Spleen (tissue), 7 donors: Measurements from ENCODE around the gene ZNF513.

Experiments used
- CTCF ChIP-seq, 11 experiments: fragments of 200-600 bp in 7 of 11; fragments of 450-650 bp in 4 of 11; sonication (generic) in 4 of 11; IDR thresholded peaks in 8 of 11; conservative IDR thresholded peaks in 3 of 11; 1 replicate in 7 of 11; 2 replicates in 4 of 11; pipeline versions ENCODE4 v1.4.0 to v1.8.0; 2016 to 2021; ENCODE audit warnings: antibody characterized with exemption in 11 of 11, inconsistent platforms in 4 of 11, mild to moderate bottlenecking in 1 of 11
- POLR2A ChIP-seq, 3 donors: fragments of 450-650 bp; IDR thresholded peaks; one replicate each; pipeline ENCODE4 v1.5.1; 2017; ENCODE audit warnings: antibody characterized with exemption in 3 of 3, mild to moderate bottlenecking in 1 of 3
- POLR2AphosphoS5 ChIP-seq, 3 donors: sonication (generic); formaldehyde crosslinking; IDR thresholded peaks; one replicate each; pipeline ENCODE4 v1.5.1; 2017; ENCODE audit warnings: antibody characterized with exemption in 3 of 3
- donor health status: DM: no; HTN: no; CAD: no; lungs with moderate emphysema.
- donor health status: DM: no; HTN: no; CAD: no.
- donor health status: DM: no; HTN: no; CAD: no.

GRCh38 chr2:27379383-27379835 is 1.1 kb downstream of the ZNF513 start:
- no peak for TF ChIP-seq CTCF (IDR thresholded peaks at IDR 0.05 in 8 of 11, conservative IDR thresholded peaks at IDR 0.05 in 3 of 11)
- TF ChIP-seq POLR2AphosphoS5 (IDR thresholded peaks at IDR 0.05), result no peak
- no peak for TF ChIP-seq POLR2A (IDR thresholded peaks at IDR 0.05)
